Mesenteric fat pad (tissue), 1 donor: ENCODE data around the gene TMEM59. TPM values are rescaled to one million over a fixed set of nuclear protein-coding genes. Genes with fewer than 3 reads are reported as not detected.
"Not testable (repeated sequence)": the region's sequence is repeated elsewhere in the genome, so short reads cannot be mapped to it uniquely, and the experiment has no call there.

Experiments used
- DNase-seq: peaks from one replicate; pipeline ENCODE4 v3.0.0-alpha.2; 2020; ENCODE audit warnings: low spot score
- total RNA-seq: library from RNA; stranded (reverse); fragmentation: NEBNext Ultra II Directional; extraction: Animal tissue kit (Norgen Biotek cat#: 25700); gene quantifications from one replicate; pipeline ENCODE4 v1.2.1, GENCODE V29; 2021
- donor health status: DM: yes; HTN: yes; CAD: no.

TMEM59 gene
- total RNA-seq, 1 donor from 2014 or later: 364 TPM

- DNase-seq: no peak
These were observed 887 bp upstream of the TMEM59 start for GRCh38 chr1:54053745-54054437.

GRCh38 chr1:54052431-54052933 lies 522 bp downstream of the TMEM59 start:
- DNase-seq: no peak

GRCh38 chr1:54051933-54052430 lies 1.0 kb downstream of the TMEM59 start:
- DNase-seq: no peak

GRCh38 chr1:54050435-54050834 lies 2.6 kb downstream of the TMEM59 start:
- DNase-seq: not testable (repeated sequence)

GRCh38 chr1:54047384-54048305 lies 5.4 kb downstream of the TMEM59 start:
- DNase-seq: no peak

GRCh38 chr1:54046671-54047383 lies 6.2 kb downstream of the TMEM59 start:
- DNase-seq: no peak

- no peak for DNase-seq
These were observed 7.5 kb downstream of the TMEM59 start for GRCh38 chr1:54045496-54045895.

- DNase-seq: no peak
These were observed 11.2 kb downstream of the TMEM59 start for GRCh38 chr1:54041806-54042205.

- DNase-seq: no peak
These were observed 15.5 kb downstream of the TMEM59 start for GRCh38 chr1:54037476-54037875.

GRCh38 chr1:54028306-54029251 lies 24.4 kb downstream of the TMEM59 start:
- DNase-seq: no peak

- DNase-seq: peak; percentile 9
These were observed 25.2 kb downstream of the TMEM59 start for GRCh38 chr1:54027848-54028247.

- peak; percentile 1 for DNase-seq
These were observed 28.2 kb downstream of the TMEM59 start for GRCh38 chr1:54024811-54025210.

- DNase-seq: no peak
These were observed 28.6 kb downstream of the TMEM59 start for GRCh38 chr1:54024358-54024757.

- not testable (repeated sequence) for DNase-seq
These were observed 33.3 kb downstream of the TMEM59 start for GRCh38 chr1:54019562-54020176.

- DNase-seq: peak; percentile 39
These were observed 34.4 kb downstream of the TMEM59 start for GRCh38 chr1:54018635-54019034.

- DNase-seq: no peak
These were observed 35.0 kb downstream of the TMEM59 start, which contains the start of gene LDLRAD1 for GRCh38 chr1:54017979-54018378. Gene LDLRAD1 (minus strand): TSS chr1:54018186. CDS start chr1:54018112, 74 bp downstream.

- DNase-seq: peak; percentile 33
These were observed 36.4 kb downstream of the TMEM59 start for GRCh38 chr1:54016343-54017282.

- DNase-seq: peak; percentile 86
These were observed 38.9 kb downstream of the TMEM59 start for GRCh38 chr1:54014009-54014629.
